Stimulated activated CD4-positive, alpha-beta T cell treated with anti-CD3 and anti-CD28 coated beads, Interleukin-2, amount 100 ng/mL, for 48 hours (primary cell): Measurements from ENCODE around the gene LAMTOR3.

Source experiments
- DNase-seq, 2 donors: peaks; one replicate each; pipeline ENCODE4 v3.0.0-alpha.2; 2020

The LAMTOR3 gene

GRCh38 chr4:99894161-99894997 is at the start of gene LAMTOR3:
Gene LAMTOR3, minus strand, starts transcription at chr4:99894427. Its CDS starts 464 bp downstream, at chr4:99893963.
- DNase-seq = peak; percentile 79 to 80

- no peak for DNase-seq
These were observed 44.1 kb upstream of the LAMTOR3 start for GRCh38 chr4:99938243-99938753.

GRCh38 chr4:99934891-99935290 is 40.7 kb upstream of the LAMTOR3 start:
- DNase-seq = no peak

GRCh38 chr4:99927566-99927965 is 33.3 kb upstream of the LAMTOR3 start:
- DNase-seq = no peak

GRCh38 chr4:99921174-99921573 is 26.9 kb upstream of the LAMTOR3 start:
- no peak for DNase-seq

- no peak for DNase-seq
These were observed 24.4 kb upstream of the LAMTOR3 start for GRCh38 chr4:99918656-99919055.

- DNase-seq = no peak
These were observed 23.3 kb upstream of the LAMTOR3 start for GRCh38 chr4:99917575-99917974.

GRCh38 chr4:99915449-99915848 is 21.2 kb upstream of the LAMTOR3 start:
- no peak for DNase-seq

GRCh38 chr4:99894998-99895397 is 771 bp upstream of the LAMTOR3 start:
- no peak for DNase-seq

- no peak for DNase-seq
These were observed 427 bp downstream of the LAMTOR3 start for GRCh38 chr4:99893839-99894160.

GRCh38 chr4:99893029-99893428 is 1.2 kb downstream of the LAMTOR3 start:
- DNase-seq = no peak

GRCh38 chr4:99891351-99891750 is 2.9 kb downstream of the LAMTOR3 start:
- no peak for DNase-seq

GRCh38 chr4:99887837-99888236 is 6.4 kb downstream of the LAMTOR3 start:
- no peak for DNase-seq

GRCh38 chr4:99886146-99886545 is 8.1 kb downstream of the LAMTOR3 start:
- DNase-seq = no peak

- no peak for DNase-seq
These were observed 8.5 kb downstream of the LAMTOR3 start for GRCh38 chr4:99885687-99886086.

- DNase-seq = peak in 1 of 2 donors; percentile 16
These were observed 9.1 kb downstream of the LAMTOR3 start for GRCh38 chr4:99885063-99885664.

- DNase-seq = no peak
These were observed 14.8 kb downstream of the LAMTOR3 start for GRCh38 chr4:99879458-99879857.

- no peak for DNase-seq
These were observed 15.6 kb downstream of the LAMTOR3 start for GRCh38 chr4:99878604-99879003.

- DNase-seq = no peak
These were observed 17.3 kb downstream of the LAMTOR3 start for GRCh38 chr4:99876946-99877345.

GRCh38 chr4:99875071-99875470 is 19.2 kb downstream of the LAMTOR3 start:
- no peak for DNase-seq

- no peak for DNase-seq
These were observed 21.7 kb downstream of the LAMTOR3 start for GRCh38 chr4:99872570-99872969.

- DNase-seq = no peak
These were observed 26.1 kb downstream of the LAMTOR3 start for GRCh38 chr4:99868126-99868596.

- no peak for DNase-seq
These were observed 30.4 kb downstream of the LAMTOR3 start for GRCh38 chr4:99863804-99864203.
